SU-DHL-6 (cell line): Measurements from ENCODE around the gene MBTPS2.

ENCODE experiments used
- H2AFZ ChIP-seq: fragments of 200-600 bp; sonication (generic); 2 replicates; pipeline ENCODE4 v1.6.1; 2014; ENCODE audit warnings: low read depth, mild to moderate bottlenecking, moderate library complexity, mixed read lengths, antibody characterized with exemption, low read length; ENCODE audit not compliant: severe bottlenecking
- H3F3A ChIP-seq: fragments of 200-600 bp; shearing (Covaris generic); 2 replicates; pipeline ENCODE4 v1.6.0; 2016; ENCODE audit warnings: antibody characterized with exemption, mild to moderate bottlenecking; ENCODE audit not compliant: insufficient read depth
- H3K27ac ChIP-seq: fragments of 200-600 bp; sonication (generic); 2 replicates; pipeline ENCODE4 v1.5.1; 2016; ENCODE audit warnings: low read depth, mild to moderate bottlenecking, low read length, moderate library complexity, mixed read lengths
- H3K27me3 ChIP-seq: fragments of 200-600 bp; sonication (generic), shearing (Covaris generic); 2 replicates; pipeline ENCODE4 v1.6.0; 2014; ENCODE audit warnings: mild to moderate bottlenecking, low read length
- H3K36me3 ChIP-seq: fragments of 200-600 bp; sonication (generic); 2 replicates; pipeline ENCODE4 v1.6.1; 2014; ENCODE audit warnings: mild to moderate bottlenecking, low read length, mixed read lengths
- H3K4me2 ChIP-seq: fragments of 300-600, 200-600 bp; shearing (Covaris generic), sonication (generic); 2 replicates; pipeline ENCODE4 v1.6.0; 2014; ENCODE audit warnings: low read length, low read depth, mild to moderate bottlenecking; ENCODE audit not compliant: poor library complexity, severe bottlenecking
- H3K4me3 ChIP-seq: fragments of 200-600 bp; sonication (generic); 2 replicates; pipeline ENCODE4 v1.5.1; 2014; ENCODE audit warnings: antibody characterized with exemption, low read length, mild to moderate bottlenecking, mixed read lengths; ENCODE audit not compliant: insufficient read depth, poor library complexity, severe bottlenecking
- H3K79me2 ChIP-seq: fragments of 200-600 bp; sonication (generic); 2 replicates; pipeline ENCODE4 v1.6.1; 2014; ENCODE audit warnings: mild to moderate bottlenecking, low read length, moderate library complexity; ENCODE audit not compliant: insufficient read depth
- H3K9ac ChIP-seq: fragments of 200-600 bp; sonication (generic); 2 replicates; pipeline ENCODE4 v1.7.0; 2014; ENCODE audit warnings: mild to moderate bottlenecking, low read length
- H3K9me2 ChIP-seq: fragments of 200-600 bp; sonication (generic); replicated peaks from 2 replicates; pipeline ENCODE4 v1.6.1; 2014; ENCODE audit warnings: low read length; ENCODE audit not compliant: insufficient read depth
- H3K9me3 ChIP-seq: fragments of 200-600 bp; sonication (generic); 2 replicates; pipeline ENCODE4 v1.6.1; 2014; ENCODE audit warnings: low read length, mixed read lengths; ENCODE audit not compliant: insufficient read depth
- H4K20me1 ChIP-seq: fragments of 200-600 bp; sonication (generic); 2 replicates; pipeline ENCODE4 v1.6.1; 2014; ENCODE audit warnings: low read depth, mild to moderate bottlenecking, antibody characterized with exemption, low read length, moderate library complexity, mixed read lengths
- CTCF ChIP-seq: fragments of 200-600 bp; sonication (generic); IDR thresholded peaks from one replicate; pipeline ENCODE4 v1.5.1; 2017; ENCODE audit warnings: antibody characterized with exemption, mild to moderate bottlenecking, low read length, moderate library complexity; ENCODE audit not compliant: insufficient read depth, poor library complexity, severe bottlenecking
- EZH2phosphoT487 ChIP-seq: fragments of 200-600 bp; sonication (generic), shearing (Covaris generic); conservative IDR thresholded peaks from 2 replicates; pipeline ENCODE4 v1.6.1; 2018; ENCODE audit warnings: mild to moderate bottlenecking, antibody characterized with exemption, low read length, moderate library complexity, mixed read lengths

The MBTPS2 gene

GRCh38 chrX:21933077-21933476 is 93.7 kb downstream of the MBTPS2 start:
- H2AFZ ChIP-seq, result no peak overlapping the region
- H3K36me3 ChIP-seq, result no peaks in the 10 kb centered on the region
- H3K9me2 ChIP-seq, result no peaks in the 10 kb centered on the region
- no peak overlapping the region for H3K4me2 ChIP-seq
- no peak overlapping the region for H3K27ac ChIP-seq
- no peaks in the 10 kb centered on the region for H3K79me2 ChIP-seq
- TF ChIP-seq CTCF, result no peak
- H3F3A ChIP-seq, result no peaks in the 10 kb centered on the region
- H3K9ac ChIP-seq, result no peak overlapping the region
- H3K27me3 ChIP-seq, result no peaks in the 10 kb centered on the region
- no peak overlapping the region for H3K4me3 ChIP-seq
- H3K9me3 ChIP-seq, result no peaks in the 10 kb centered on the region
- H4K20me1 ChIP-seq, result no peaks in the 10 kb centered on the region

GRCh38 chrX:21934414-21934813 is 95.0 kb downstream of the MBTPS2 start:
- no peaks in the 10 kb centered on the region for H4K20me1 ChIP-seq
- TF ChIP-seq CTCF (no peak), EZH2phosphoT487 (no peak)
- H3K4me3 ChIP-seq, result no peak overlapping the region
- no peaks in the 10 kb centered on the region for H3K79me2 ChIP-seq
- no peak overlapping the region for H3K4me2 ChIP-seq
- H3K27ac ChIP-seq, result no peak overlapping the region
- H2AFZ ChIP-seq, result no peak overlapping the region
- no peaks in the 10 kb centered on the region for H3K36me3 ChIP-seq
- no peaks in the 10 kb centered on the region for H3K9me3 ChIP-seq
- no peak overlapping the region for H3K9ac ChIP-seq
- H3K27me3 ChIP-seq, result no peaks in the 10 kb centered on the region
- H3F3A ChIP-seq, result 0 out of 2 replicates have a peak, but pooled peaks cover 2% of the 10 kb centered on the region
- no peaks in the 10 kb centered on the region for H3K9me2 ChIP-seq
